ENCODE results near the gene ADCY3.

GRCh38 chr2:24889221-24889620, 30.8 kb downstream of the ADCY3 start:
- TF ChIP-seq, protein P1, sequence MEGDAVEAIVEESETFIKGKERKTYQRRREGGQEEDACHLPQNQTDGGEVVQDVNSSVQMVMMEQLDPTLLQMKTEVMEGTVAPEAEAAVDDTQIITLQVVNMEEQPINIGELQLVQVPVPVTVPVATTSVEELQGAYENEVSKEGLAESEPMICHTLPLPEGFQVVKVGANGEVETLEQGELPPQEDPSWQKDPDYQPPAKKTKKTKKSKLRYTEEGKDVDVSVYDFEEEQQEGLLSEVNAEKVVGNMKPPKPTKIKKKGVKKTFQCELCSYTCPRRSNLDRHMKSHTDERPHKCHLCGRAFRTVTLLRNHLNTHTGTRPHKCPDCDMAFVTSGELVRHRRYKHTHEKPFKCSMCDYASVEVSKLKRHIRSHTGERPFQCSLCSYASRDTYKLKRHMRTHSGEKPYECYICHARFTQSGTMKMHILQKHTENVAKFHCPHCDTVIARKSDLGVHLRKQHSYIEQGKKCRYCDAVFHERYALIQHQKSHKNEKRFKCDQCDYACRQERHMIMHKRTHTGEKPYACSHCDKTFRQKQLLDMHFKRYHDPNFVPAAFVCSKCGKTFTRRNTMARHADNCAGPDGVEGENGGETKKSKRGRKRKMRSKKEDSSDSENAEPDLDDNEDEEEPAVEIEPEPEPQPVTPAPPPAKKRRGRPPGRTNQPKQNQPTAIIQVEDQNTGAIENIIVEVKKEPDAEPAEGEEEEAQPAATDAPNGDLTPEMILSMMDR (IDR thresholded peaks at IDR 0.05): no peak
- TF ChIP-seq POLR2A (IDR thresholded peaks at IDR 0.05): no peak
